GM10266 (cell line): ENCODE measurements around the gene COX20.

Experiments used
- DNase-seq: peaks from one replicate; pipeline ENCODE4 v3.0.0; 2012; ENCODE audit errors: extremely low spot score
- CTCF ChIP-seq: IDR thresholded peaks from 2 replicates; pipeline ENCODE4 v1.5.1; 2012; ENCODE audit warnings: mild to moderate bottlenecking, low read depth; ENCODE audit not compliant: control insufficient read depth, insufficient read depth; ENCODE audit errors: missing control alignments

The COX20 gene

GRCh38 chr1:244844155-244845121 lies 9.0 kb downstream of the COX20 start:
- no peak for DNase-seq
- no peak for TF ChIP-seq CTCF

- no peak for TF ChIP-seq CTCF
These were observed 11.2 kb downstream of the COX20 start for GRCh38 chr1:244846653-244847052.

GRCh38 chr1:244849189-244849866 lies 13.9 kb downstream of the COX20 start:
- TF ChIP-seq CTCF: no peak
- no peak for DNase-seq

More at GRCh38 chr1:244846653-244847052, 11.2 kb downstream of the COX20 start:
- no peak for DNase-seq

GRCh38 chr1:244850099-244850852 lies 14.8 kb downstream of the COX20 start:
- TF ChIP-seq CTCF: no peak

GRCh38 chr1:244850896-244851295 lies 15.4 kb downstream of the COX20 start:
- no peak for DNase-seq
- no peak for TF ChIP-seq CTCF

More at GRCh38 chr1:244850099-244850852, 14.8 kb downstream of the COX20 start:
- DNase-seq: no peak

- TF ChIP-seq CTCF: no peak
- DNase-seq: no peak
These were observed 16.2 kb downstream of the COX20 start for GRCh38 chr1:244851546-244852231.
